Measurements from ENCODE around the gene XPR1. TPM values are rescaled to one million over a fixed set of nuclear protein-coding genes. Genes with fewer than 3 reads are reported as not detected.

Gene XPR1
- total RNA-seq, 1 donor from 2014 or later: 62.6 TPM

- Mint-ChIP-seq H3K27ac (no peak overlapping the region), H3K9me3 (ENCODE audit: low read depth) (no peaks in the 10 kb centered on the region), H3K27me3 (no peaks in the 10 kb centered on the region), H3K4me3 (ENCODE audit: low read depth) (no peak overlapping the region), H3K4me1 (ENCODE audit: low read depth) (peaks cover 8% of the 10 kb centered on the region), H3K36me3 (ENCODE audit: insufficient read depth) (peaks cover 8% of the 10 kb centered on the region)
- TF ChIP-seq, protein P1, sequence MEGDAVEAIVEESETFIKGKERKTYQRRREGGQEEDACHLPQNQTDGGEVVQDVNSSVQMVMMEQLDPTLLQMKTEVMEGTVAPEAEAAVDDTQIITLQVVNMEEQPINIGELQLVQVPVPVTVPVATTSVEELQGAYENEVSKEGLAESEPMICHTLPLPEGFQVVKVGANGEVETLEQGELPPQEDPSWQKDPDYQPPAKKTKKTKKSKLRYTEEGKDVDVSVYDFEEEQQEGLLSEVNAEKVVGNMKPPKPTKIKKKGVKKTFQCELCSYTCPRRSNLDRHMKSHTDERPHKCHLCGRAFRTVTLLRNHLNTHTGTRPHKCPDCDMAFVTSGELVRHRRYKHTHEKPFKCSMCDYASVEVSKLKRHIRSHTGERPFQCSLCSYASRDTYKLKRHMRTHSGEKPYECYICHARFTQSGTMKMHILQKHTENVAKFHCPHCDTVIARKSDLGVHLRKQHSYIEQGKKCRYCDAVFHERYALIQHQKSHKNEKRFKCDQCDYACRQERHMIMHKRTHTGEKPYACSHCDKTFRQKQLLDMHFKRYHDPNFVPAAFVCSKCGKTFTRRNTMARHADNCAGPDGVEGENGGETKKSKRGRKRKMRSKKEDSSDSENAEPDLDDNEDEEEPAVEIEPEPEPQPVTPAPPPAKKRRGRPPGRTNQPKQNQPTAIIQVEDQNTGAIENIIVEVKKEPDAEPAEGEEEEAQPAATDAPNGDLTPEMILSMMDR (IDR thresholded peaks at IDR 0.05; ENCODE audit: unreplicated experiment): no peak
- no peak for DNase-seq (ENCODE audit: low spot score, unreplicated experiment)
Observed at GRCh38 chr1:180886338-180886737, 254.5 kb downstream of the XPR1 start.

DNA sequence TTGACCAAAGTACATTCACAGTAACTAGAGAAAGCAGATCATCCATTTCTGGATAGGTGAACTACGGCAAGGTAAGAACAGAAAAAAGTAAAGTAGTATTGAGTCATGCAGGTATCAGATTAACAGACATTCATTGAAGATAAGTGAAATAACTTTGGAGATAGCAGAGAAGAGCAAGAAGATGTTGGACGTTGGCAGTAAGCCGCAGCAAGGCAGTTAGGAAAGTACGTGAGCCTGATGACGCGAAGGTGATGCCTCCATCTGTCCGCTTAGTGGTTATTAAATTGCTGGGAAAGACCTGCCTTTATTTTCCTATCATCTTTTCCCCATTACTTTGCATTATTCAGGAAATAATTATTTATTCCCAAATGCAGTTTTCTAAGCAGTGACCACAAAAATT is 256.0 kb downstream of the XPR1 start:
- DNase-seq (ENCODE audit: low spot score, unreplicated experiment): no peak
- Mint-ChIP-seq H3K27me3 (no peaks in the 10 kb centered on the region), H3K4me3 (ENCODE audit: low read depth) (no peak overlapping the region), H3K36me3 (ENCODE audit: insufficient read depth) (peaks cover 8% of the 10 kb centered on the region), H3K4me1 (ENCODE audit: low read depth) (no peaks in the 10 kb centered on the region), H3K27ac (no peak overlapping the region), H3K9me3 (ENCODE audit: low read depth) (no peaks in the 10 kb centered on the region)
- TF ChIP-seq, protein P1 (IDR thresholded peaks at IDR 0.05; ENCODE audit: unreplicated experiment): no peak

DNA sequence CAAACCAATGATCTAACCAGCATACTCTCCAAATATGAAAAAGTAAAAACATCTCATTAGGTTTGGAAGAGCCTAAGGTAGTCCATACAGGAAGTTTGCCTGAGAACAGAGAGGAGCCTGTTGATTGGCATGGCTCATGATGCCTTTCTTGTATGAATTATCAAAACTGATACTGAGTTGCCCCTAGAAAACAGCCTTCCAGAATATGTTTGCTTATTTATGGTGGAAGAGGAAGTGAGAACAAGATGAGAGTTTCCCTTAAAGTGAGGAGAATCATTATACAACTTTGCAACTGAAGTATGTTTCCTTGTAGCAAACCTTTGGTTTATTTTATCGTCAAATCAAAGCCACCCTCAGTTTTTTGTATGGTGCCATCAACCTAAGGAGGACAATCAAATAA is 257.0 kb downstream of the XPR1 start:
- Mint-ChIP-seq H3K9me3 (ENCODE audit: low read depth) (no peaks in the 10 kb centered on the region), H3K36me3 (ENCODE audit: insufficient read depth) (peaks cover 5% of the 10 kb centered on the region), H3K4me3 (ENCODE audit: low read depth) (no peak overlapping the region)

GRCh38 chr1:180889325-180889724 is 257.5 kb downstream of the XPR1 start:
- Mint-ChIP-seq H3K4me3 (ENCODE audit: low read depth) (no peak overlapping the region), H3K27ac (no peak overlapping the region)
- no peak for DNase-seq (ENCODE audit: low spot score, unreplicated experiment)

More for the DNA sequence above, 257.0 kb downstream of the XPR1 start:
- no peak for DNase-seq (ENCODE audit: low spot score, unreplicated experiment)
- TF ChIP-seq, protein P1 (IDR thresholded peaks at IDR 0.05; ENCODE audit: unreplicated experiment): no peak
- no peaks in the 10 kb centered on the region for H3K27me3 Mint-ChIP-seq
- H3K27ac Mint-ChIP-seq: no peak overlapping the region
- H3K4me1 Mint-ChIP-seq (ENCODE audit: low read depth): no peaks in the 10 kb centered on the region

GRCh38 chr1:180892272-180892671 is 260.4 kb downstream of the XPR1 start:
- Mint-ChIP-seq H3K36me3 (ENCODE audit: insufficient read depth) (peaks cover 3% of the 10 kb centered on the region), H3K27ac (no peak overlapping the region), H3K27me3 (no peaks in the 10 kb centered on the region), H3K9me3 (ENCODE audit: low read depth) (no peaks in the 10 kb centered on the region), H3K4me3 (ENCODE audit: low read depth) (no peak overlapping the region), H3K4me1 (ENCODE audit: low read depth) (no peaks in the 10 kb centered on the region)
- DNase-seq (ENCODE audit: low spot score, unreplicated experiment): no peak
- TF ChIP-seq, protein P1 (IDR thresholded peaks at IDR 0.05; ENCODE audit: unreplicated experiment): no peak

More at GRCh38 chr1:180889325-180889724, 257.5 kb downstream of the XPR1 start:
- Mint-ChIP-seq H3K36me3 (ENCODE audit: insufficient read depth) (peaks cover 3% of the 10 kb centered on the region), H3K4me1 (ENCODE audit: low read depth) (no peaks in the 10 kb centered on the region), H3K27me3 (no peaks in the 10 kb centered on the region), H3K9me3 (ENCODE audit: low read depth) (no peaks in the 10 kb centered on the region)
- TF ChIP-seq, protein P1 (IDR thresholded peaks at IDR 0.05; ENCODE audit: unreplicated experiment): no peak
